A549 (cell line): ENCODE measurements around the gene NFX1.

Experiments
- CEBPB ChIP-seq, 2 experiments: fragments of >200 bp in 1 of 2; sonication (Bioruptor Twin) in 1 of 2; formaldehyde crosslinking in 1 of 2; IDR thresholded peaks; 2 replicates each; pipeline ENCODE4 v1.6.1; 2012 to 2016
- TF ChIP-seq, protein P1 (sequence below): fragments of >200 bp; sonication (Bioruptor Twin); formaldehyde crosslinking; IDR thresholded peaks from 3 replicates; pipeline ENCODE4 v1.5.1; 2016

DNA sequence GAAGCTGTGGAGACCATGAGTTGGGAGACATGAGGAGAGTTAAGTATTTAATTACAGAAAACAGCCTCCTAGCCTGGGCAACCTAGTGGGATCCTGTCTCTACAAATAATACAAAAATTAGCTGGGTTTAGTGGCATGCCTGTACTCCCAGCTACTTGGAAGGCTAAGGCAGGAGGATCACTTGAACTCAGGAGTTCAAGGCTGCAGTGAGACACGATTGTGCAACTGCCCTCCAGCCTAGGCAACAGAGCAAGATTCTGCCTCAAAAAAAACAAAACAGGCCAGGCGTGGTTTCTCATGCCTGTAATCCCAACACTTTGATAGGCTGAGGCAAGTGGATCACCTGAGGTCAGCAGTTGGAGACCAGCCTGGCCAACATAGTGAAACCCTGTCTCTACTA is 59.4 kb downstream of the NFX1 start:
- TF ChIP-seq, protein P1, sequence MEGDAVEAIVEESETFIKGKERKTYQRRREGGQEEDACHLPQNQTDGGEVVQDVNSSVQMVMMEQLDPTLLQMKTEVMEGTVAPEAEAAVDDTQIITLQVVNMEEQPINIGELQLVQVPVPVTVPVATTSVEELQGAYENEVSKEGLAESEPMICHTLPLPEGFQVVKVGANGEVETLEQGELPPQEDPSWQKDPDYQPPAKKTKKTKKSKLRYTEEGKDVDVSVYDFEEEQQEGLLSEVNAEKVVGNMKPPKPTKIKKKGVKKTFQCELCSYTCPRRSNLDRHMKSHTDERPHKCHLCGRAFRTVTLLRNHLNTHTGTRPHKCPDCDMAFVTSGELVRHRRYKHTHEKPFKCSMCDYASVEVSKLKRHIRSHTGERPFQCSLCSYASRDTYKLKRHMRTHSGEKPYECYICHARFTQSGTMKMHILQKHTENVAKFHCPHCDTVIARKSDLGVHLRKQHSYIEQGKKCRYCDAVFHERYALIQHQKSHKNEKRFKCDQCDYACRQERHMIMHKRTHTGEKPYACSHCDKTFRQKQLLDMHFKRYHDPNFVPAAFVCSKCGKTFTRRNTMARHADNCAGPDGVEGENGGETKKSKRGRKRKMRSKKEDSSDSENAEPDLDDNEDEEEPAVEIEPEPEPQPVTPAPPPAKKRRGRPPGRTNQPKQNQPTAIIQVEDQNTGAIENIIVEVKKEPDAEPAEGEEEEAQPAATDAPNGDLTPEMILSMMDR: no peak
- TF ChIP-seq CEBPB (IDR thresholded peaks at IDR 0.05): 0 out of 4 replicates have a peak, but pooled peaks have one; percentile 6 to 17
